H1 (cell line): ENCODE data around the gene TSC22D4. TPM values are rescaled to one million over a fixed set of nuclear protein-coding genes. Genes with fewer than 3 reads are reported as not detected.

Source experiments
- CTCF ChIA-PET: fragments of 300-600 bp; sonication (Branson Sonifier 250); formaldehyde crosslinking; loops from one replicate; lab custom pipeline; 2021; ENCODE audit not compliant: partially characterized antibody; lab: Charles Lee
- POLR2A ChIA-PET: fragments of 300-600 bp; sonication (Branson Sonifier 250); formaldehyde crosslinking; loops from one replicate; lab custom pipeline; 2021; ENCODE audit warnings: inconsistent platforms; ENCODE audit not compliant: partially characterized antibody; lab: Charles Lee
- DNase-seq, 2 experiments: peaks; one replicate each; pipeline versions ENCODE4 v3.0.0 to v3.0.0-alpha.2; 2010 to 2022; ENCODE audit warnings: low spot score in 2 of 2, low read depth in 1 of 2, mixed read lengths in 1 of 2
- FAIRE-seq: peaks from 2 replicates; lab custom pipeline; 2011; peaks lifted over from hg19 to GRCh38; lab: Jason Lieb, UNC
- H2AFZ ChIP-seq: 2 replicates; pipeline ENCODE4 v1.8.1; 2012; ENCODE audit warnings: low read length, inconsistent platforms
- H2AK5ac ChIP-seq: 2 replicates; pipeline ENCODE4 v1.6.1; 2013; ENCODE audit warnings: low read depth, low read length
- H2BK120ac ChIP-seq: replicated peaks from 2 replicates; pipeline ENCODE3; 2013; ENCODE audit warnings: low read depth, low read length, inconsistent platforms
- H2BK12ac ChIP-seq: 2 replicates; pipeline ENCODE4 v1.6.1; 2013; ENCODE audit warnings: low read depth, low read length
- H2BK15ac ChIP-seq: 2 replicates; pipeline ENCODE4 v1.6.1; 2013; ENCODE audit warnings: low read length
- H2BK20ac ChIP-seq: 2 replicates; pipeline ENCODE4 v1.6.1; 2013; ENCODE audit warnings: low read length
- H2BK5ac ChIP-seq: 2 replicates; pipeline ENCODE4 v1.6.1; 2013; ENCODE audit warnings: low read depth, low read length
- H3K14ac ChIP-seq: 2 replicates; pipeline ENCODE4 v1.6.1; 2013; ENCODE audit warnings: inconsistent platforms; ENCODE audit not compliant: insufficient read length
- H3K18ac ChIP-seq: 2 replicates; pipeline ENCODE4 v1.6.1; 2013; ENCODE audit warnings: low read length; ENCODE audit errors: extremely low read depth
- H3K23ac ChIP-seq: 2 replicates; pipeline ENCODE4 v1.6.1; 2013; ENCODE audit warnings: inconsistent platforms; ENCODE audit not compliant: insufficient read length
- H3K23me2 ChIP-seq: 2 replicates; pipeline ENCODE4 v1.6.1; 2013; ENCODE audit warnings: low read depth, low read length
- H3K27ac ChIP-seq: 2 replicates; pipeline ENCODE4 v1.6.1; 2011; ENCODE audit warnings: low read depth, low read length, inconsistent platforms
- H3K27me3 ChIP-seq, 4 experiments: replicated peaks in 1 of 4; 1 replicate in 1 of 4; 2 replicates in 3 of 4; pipeline versions ENCODE4 v1.6.1 to v1.8.1; 2011 to 2013; ENCODE audit warnings: low read length in 3 of 4, mild to moderate bottlenecking in 3 of 4, inconsistent platforms in 2 of 4, mixed read lengths in 2 of 4, moderate library complexity in 1 of 4; ENCODE audit not compliant: control insufficient read depth in 3 of 4, insufficient read depth in 3 of 4; ENCODE audit errors: extremely low read depth in 1 of 4
- H3K36me3 ChIP-seq, 4 experiments: 2 replicates each; pipeline versions ENCODE4 v1.6.1 to v1.8.1; 2011 to 2013; ENCODE audit warnings: mild to moderate bottlenecking in 4 of 4, low read length in 3 of 4, moderate library complexity in 2 of 4, control low read depth in 1 of 4, inconsistent platforms in 1 of 4; ENCODE audit not compliant: insufficient read depth in 4 of 4, control insufficient read depth in 2 of 4
- H3K4ac ChIP-seq: replicated peaks from 2 replicates; pipeline ENCODE3; 2013; ENCODE audit warnings: low read length, low read depth, mixed read lengths, inconsistent platforms; ENCODE audit not compliant: insufficient read length
- H3K4me1 ChIP-seq, 4 experiments: replicated peaks in 1 of 4; 1 replicate in 1 of 4; 2 replicates in 3 of 4; pipeline versions ENCODE4 v1.6.1 to v1.8.1; 2011 to 2013; ENCODE audit warnings: low read length in 3 of 4, inconsistent platforms in 2 of 4, mixed read lengths in 1 of 4; ENCODE audit not compliant: insufficient read depth in 4 of 4, control insufficient read depth in 3 of 4
- H3K4me2 ChIP-seq, 2 experiments: 2 replicates each; pipeline versions ENCODE4 v1.6.1 to v1.8.1; 2011 to 2013; ENCODE audit warnings: low read depth in 2 of 2, low read length in 2 of 2, control low read depth in 1 of 2, inconsistent platforms in 1 of 2, mild to moderate bottlenecking in 1 of 2; ENCODE audit not compliant: insufficient read depth in 1 of 2
- H3K4me3 ChIP-seq, 4 experiments: fragments of 200-600, 300-600 bp in 1 of 4; sonication (generic), shearing (Covaris generic), sonication (Bioruptor Twin) in 1 of 4; 2 replicates each; pipeline versions ENCODE4 v1.5.1 to v1.8.1; 2011 to 2016; ENCODE audit warnings: low read length in 4 of 4, low read depth in 3 of 4, control low read depth in 2 of 4, inconsistent platforms in 2 of 4, mild to moderate bottlenecking in 2 of 4, mixed read lengths in 1 of 4, moderate library complexity in 1 of 4; ENCODE audit not compliant: insufficient read depth in 2 of 4; ENCODE audit errors: extremely low read depth in 1 of 4
- H3K56ac ChIP-seq: replicated peaks from 2 replicates; pipeline ENCODE3; 2013; ENCODE audit warnings: low read depth, mild to moderate bottlenecking, mixed read lengths, low read length, inconsistent platforms; ENCODE audit not compliant: insufficient read length
- H3K79me1 ChIP-seq: 2 replicates; pipeline ENCODE4 v1.6.1; 2013; ENCODE audit warnings: low read depth, low read length, control low read depth
- H3K79me2 ChIP-seq, 2 experiments: 2 replicates each; pipeline versions ENCODE4 v1.6.1 to v1.8.1; 2012 to 2013; ENCODE audit warnings: low read length in 2 of 2, mild to moderate bottlenecking in 2 of 2, inconsistent platforms in 1 of 2; ENCODE audit not compliant: insufficient read depth in 2 of 2, control insufficient read depth in 1 of 2
- H3K9ac ChIP-seq, 4 experiments: replicated peaks in 1 of 4; 1 replicate in 1 of 4; 2 replicates in 3 of 4; pipeline versions ENCODE4 v1.6.1 to v1.8.1; 2011 to 2013; ENCODE audit warnings: low read depth in 3 of 4, low read length in 3 of 4, control low read depth in 2 of 4, mild to moderate bottlenecking in 2 of 4, moderate library complexity in 2 of 4, inconsistent platforms in 1 of 4; ENCODE audit errors: extremely low read depth in 1 of 4
- H3K9me3 ChIP-seq, 2 experiments: 2 replicates each; pipeline versions ENCODE4 v1.6.1 to v1.8.1; 2012 to 2013; ENCODE audit warnings: mild to moderate bottlenecking in 2 of 2, moderate library complexity in 2 of 2, control low read depth in 1 of 2, inconsistent platforms in 1 of 2, low read depth in 1 of 2, low read length in 1 of 2, mixed read lengths in 1 of 2; ENCODE audit not compliant: insufficient read depth in 2 of 2
- H4K20me1 ChIP-seq, 2 experiments: replicated peaks in 1 of 2; 2 replicates each; pipeline versions ENCODE3 to v1.8.1; 2011 to 2013; ENCODE audit warnings: inconsistent platforms in 2 of 2, low read length in 2 of 2, mild to moderate bottlenecking in 1 of 2; ENCODE audit not compliant: insufficient read depth in 2 of 2, control insufficient read depth in 1 of 2
- H4K5ac ChIP-seq: 2 replicates; pipeline ENCODE4 v1.6.1; 2013; ENCODE audit warnings: low read length, low read depth, mixed read lengths, inconsistent platforms; ENCODE audit not compliant: insufficient read length
- H4K8ac ChIP-seq: 2 replicates; pipeline ENCODE4 v1.8.0; 2013; ENCODE audit warnings: mild to moderate bottlenecking, moderate library complexity, low read length, inconsistent platforms; ENCODE audit not compliant: insufficient read depth; ENCODE audit errors: extremely low read depth
- H4K91ac ChIP-seq: replicated peaks from 2 replicates; pipeline ENCODE3; 2013; ENCODE audit warnings: low read length, mixed read lengths, inconsistent platforms; ENCODE audit not compliant: insufficient read length
- BCL11A ChIP-seq, 2 experiments: IDR thresholded peaks; one replicate each; pipeline ENCODE4 v1.6.1; 2011; ENCODE audit warnings: low read depth in 2 of 2, low read length in 2 of 2, mild to moderate bottlenecking in 2 of 2
- CBX5 ChIP-seq: fragments of 300-800, 300-1000 bp; sonication (generic); IDR thresholded peaks from 2 replicates; pipeline ENCODE4 v1.7.1; 2016; ENCODE audit warnings: antibody characterized with exemption, low read length, low read depth
- CHD2 ChIP-seq: IDR thresholded peaks from 2 replicates; pipeline ENCODE4 v1.6.1; 2012; ENCODE audit warnings: low read length, improper control_type of control experiment
- PHF8 ChIP-seq: fragments of 200-600 bp; sonication (generic); conservative IDR thresholded peaks from 2 replicates; pipeline ENCODE4 v1.7.1; 2012; ENCODE audit warnings: low read depth, mild to moderate bottlenecking, inconsistent platforms, low read length, moderate library complexity
- POLR2A ChIP-seq, 2 experiments: IDR thresholded peaks; 1 replicate in 1 of 2; 2 replicates in 1 of 2; pipeline ENCODE4 v1.6.1; 2011; ENCODE audit warnings: low read depth in 2 of 2, low read length in 2 of 2, mild to moderate bottlenecking in 2 of 2; ENCODE audit errors: control extremely low read depth in 1 of 2
- RBBP5 ChIP-seq: IDR thresholded peaks from 2 replicates; pipeline ENCODE4 v1.7.1; 2012; ENCODE audit warnings: low read depth, mild to moderate bottlenecking, inconsistent platforms, low read length, moderate library complexity, borderline replicate concordance
- SAP30 ChIP-seq: fragments of 300-600 bp; sonication (generic); IDR thresholded peaks from 2 replicates; pipeline ENCODE4 v1.7.1; 2012; ENCODE audit warnings: low read length, moderate library complexity, mild to moderate bottlenecking, inconsistent platforms; ENCODE audit not compliant: insufficient read depth, insufficient replicate concordance
- SIRT6 ChIP-seq: IDR thresholded peaks from one replicate; pipeline ENCODE4 v1.7.1; 2012; ENCODE audit warnings: low read length, inconsistent platforms
- TEAD4 ChIP-seq: IDR thresholded peaks from 2 replicates; pipeline ENCODE4 v1.6.1; 2012; ENCODE audit warnings: low read depth, low read length, inconsistent platforms, mixed read lengths
- ZNF274 ChIP-seq: IDR thresholded peaks from 2 replicates; pipeline ENCODE4 v1.7.0; 2012; ENCODE audit warnings: low read length, borderline replicate concordance; ENCODE audit errors: extremely low read depth
- WGBS, 2 experiments: shearing (Covaris generic) in 1 of 2; methylation state at CpG; one replicate each; pipeline versions ENCODE4 v1.1.6 to v1.1.7; 2013 to 2015; ENCODE audit warnings: low lambda C conversion rate in 2 of 2, mixed read lengths in 2 of 2, inconsistent platforms in 1 of 2, low coverage in 1 of 2, missing lambda C conversion rate in 1 of 2; ENCODE audit not compliant: insufficient replicate concordance in 2 of 2, insufficient coverage in 1 of 2, insufficient read length in 1 of 2; ENCODE audit errors: extremely low coverage in 1 of 2, missing lambda C conversion rate in 1 of 2; 5-methylcytosine and 5-hydroxymethylcytosine counted together
- polyA plus RNA-seq, 7 experiments: library from polyadenylated mRNA; depleted of rRNA in 3 of 7; stranded (reverse) in 5 of 7; unstranded in 2 of 7; fragments of >200 nt in 5 of 7; fragments of 200-250 nt in 2 of 7; gene quantifications; 1 replicate in 5 of 7; 2 replicates in 1 of 7; 4 replicates in 1 of 7; pipeline versions ENCODE4 v1.2.1 to v1.2.3, GENCODE V29; 2011 to 2013; ENCODE audit warnings: missing spikeins in 2 of 7, mixed read lengths in 2 of 7
- total RNA-seq: library from RNA; stranded (reverse); fragmentation: NEBNext Ultra II Directional; extraction: Animal tissue kit (Norgen Biotek cat#: 25700); gene quantifications from 2 replicates; pipeline ENCODE4 v1.2.1, GENCODE V29; 2021

Gene TSC22D4
- total and polyA plus RNA-seq, 2 of the 8 experiments (the other 6 are each of a cell fraction or from before 2014, with no cell fraction given) = 13.2 to 20.3 TPM

- no peak overlapping the region for H3K56ac ChIP-seq
- H3K23me2 ChIP-seq = no peaks in the 10 kb centered on the region
- no peak overlapping the region for H2BK120ac ChIP-seq
- H3K4me2 ChIP-seq = no peak overlapping the region
- TF ChIP-seq TEAD4 (no peak), CBX5 (no peak), SAP30 (no peak), CHD2 (no peak), BCL11A (IDR thresholded peaks at IDR 0.05; ENCODE audit: low read depth in 2 of 2, low read length in 2 of 2) (no peak), PHF8 (no peak), SIRT6 (no peak), RBBP5 (no peak), POLR2A (IDR thresholded peaks at IDR 0.05; ENCODE audit: control extremely low read depth in 1 of 2, low read depth in 2 of 2, low read length in 2 of 2) (no peak), ZNF274 (no peak)
- H3K27ac ChIP-seq = no peak overlapping the region
- H2BK20ac ChIP-seq = no peak overlapping the region
- H3K79me2 ChIP-seq = no peaks in the 10 kb centered on the region
- peaks cover 0 to 5% (median 2%) of the 10 kb centered on the region in 4 experiments; a peak in 3 of 7 replicates for H3K4me1 ChIP-seq
- H3K9me3 ChIP-seq = no peaks in the 10 kb centered on the region
- H3K4me3 ChIP-seq = no peak overlapping the region
- no peak overlapping the region for H4K5ac ChIP-seq
- H3K18ac ChIP-seq = peak overlapping the region; percentile 19; the same call in 1 of the 2 replicates
- H3K79me1 ChIP-seq = no peaks in the 10 kb centered on the region
- no peak overlapping the region for H4K8ac ChIP-seq
- H3K27me3 ChIP-seq = no peaks in the 10 kb centered on the region
- no peak overlapping the region for H2BK12ac ChIP-seq
- H2BK15ac ChIP-seq = 0 out of 2 replicates have a peak overlapping the region, but pooled peaks have one; percentile 61
- no peak overlapping the region for H4K91ac ChIP-seq
- no peak overlapping the region for H3K23ac ChIP-seq
- DNase-seq (no peak), FAIRE-seq (no peak)
- H3K4ac ChIP-seq = no peak overlapping the region
- no peaks in the 10 kb centered on the region for H4K20me1 ChIP-seq
- WGBS, 2 experiments = 86% methylated on average over 9 of the region's 9 CpGs; no CpG with 5 or more reads in 1 of the 2 experiments
- H2AK5ac ChIP-seq = no peak overlapping the region
- H3K14ac ChIP-seq = no peak overlapping the region
- no peak overlapping the region for H2AFZ ChIP-seq
- no peaks in the 10 kb centered on the region for H3K36me3 ChIP-seq
- CTCF ChIA-PET = interaction anchor here (0.6 to 5.0 kb wide), 6 partner anchors 12 to 271 kb away, joined by 3 to 53 read pairs (median 8); no protein-coding TSS in a partner anchor
- no peak overlapping the region; a peak in 1 of 7 replicates for H3K9ac ChIP-seq
- POLR2A ChIA-PET = interaction anchor here (0.9 to 6.2 kb wide), 3 partner anchors 7 to 36 kb away, joined by 4 to 62 read pairs (median 39); partner anchors contain the start of genes MEPCE, PPP1R35, TSC22D4 and ZCWPW1
- no peak overlapping the region for H2BK5ac ChIP-seq
These were observed 35.7 kb downstream of the TSC22D4 start for GRCh38 chr7:100443096-100443840.
